Neuron (in vitro differentiated cells): ENCODE data around the gene NOL4L.

Source experiments
- H2AFZ ChIP-seq: one replicate; pipeline ENCODE4 v1.6.1; 2013; ENCODE audit warnings: low read depth, mild to moderate bottlenecking, inconsistent platforms, low read length, moderate library complexity
- H3K27me3 ChIP-seq: one replicate; pipeline ENCODE4 v1.6.1; 2013; ENCODE audit warnings: low read length; ENCODE audit not compliant: insufficient read depth
- H3K36me3 ChIP-seq: one replicate; pipeline ENCODE4 v1.6.1; 2013; ENCODE audit warnings: low read length; ENCODE audit not compliant: insufficient read depth
- H3K4me1 ChIP-seq: one replicate; pipeline ENCODE4 v1.6.1; 2013; ENCODE audit warnings: low read length; ENCODE audit not compliant: insufficient read depth
- H3K4me3 ChIP-seq: 2 replicates; pipeline ENCODE4 v1.5.1; 2013; ENCODE audit warnings: mild to moderate bottlenecking, low read length, moderate library complexity
- H3K9me3 ChIP-seq: one replicate; pipeline ENCODE4 v1.6.1; 2013; ENCODE audit warnings: low read length

Gene NOL4L

DNA sequence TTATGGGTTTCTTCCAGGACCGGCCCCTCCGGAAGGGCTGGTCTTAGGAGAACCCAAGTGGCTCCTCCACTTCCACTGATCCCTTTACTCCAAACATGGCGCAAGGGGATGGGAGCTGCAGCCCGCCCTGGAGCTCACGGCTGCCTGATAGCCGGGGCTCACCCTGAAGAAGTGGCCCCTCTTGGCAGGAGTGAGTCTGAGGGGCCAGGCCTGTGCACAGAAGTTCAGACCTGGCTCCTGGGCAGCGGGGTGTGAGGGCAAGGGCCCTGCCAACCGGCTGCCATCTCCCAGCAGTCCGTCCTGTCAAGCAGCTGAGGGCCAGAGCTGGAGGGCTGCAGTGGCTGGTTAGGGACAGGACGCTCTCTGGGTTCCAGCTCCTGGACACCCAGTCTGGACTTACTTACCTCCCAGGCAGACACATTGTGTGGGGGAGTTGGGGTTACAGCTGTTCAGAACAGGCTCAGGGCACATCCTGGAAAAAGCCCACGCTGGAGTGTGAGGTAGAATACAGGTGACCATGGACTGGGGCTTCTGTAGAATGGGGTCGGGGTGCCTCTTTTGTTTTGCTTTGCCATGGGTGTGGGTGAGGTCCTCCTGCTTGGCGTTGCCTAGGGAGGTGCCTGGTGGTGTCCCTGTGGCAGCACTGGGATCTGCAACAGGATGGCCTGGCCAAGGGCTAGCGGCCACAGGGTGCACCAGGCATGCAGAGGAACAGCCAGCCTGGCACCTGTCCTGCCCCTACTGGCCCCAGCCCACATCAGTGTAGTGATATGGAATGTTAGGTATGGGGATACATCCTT is 138.6 kb downstream of the NOL4L start:
- Histone ChIP-seq H3K4me3 (no peak overlapping the region), H3K36me3 (peaks cover 90% of the 10 kb centered on the region), H3K9me3 (no peaks in the 10 kb centered on the region), H2AFZ (no peak overlapping the region), H3K4me1 (no peaks in the 10 kb centered on the region), H3K27me3 (no peaks in the 10 kb centered on the region)

DNA sequence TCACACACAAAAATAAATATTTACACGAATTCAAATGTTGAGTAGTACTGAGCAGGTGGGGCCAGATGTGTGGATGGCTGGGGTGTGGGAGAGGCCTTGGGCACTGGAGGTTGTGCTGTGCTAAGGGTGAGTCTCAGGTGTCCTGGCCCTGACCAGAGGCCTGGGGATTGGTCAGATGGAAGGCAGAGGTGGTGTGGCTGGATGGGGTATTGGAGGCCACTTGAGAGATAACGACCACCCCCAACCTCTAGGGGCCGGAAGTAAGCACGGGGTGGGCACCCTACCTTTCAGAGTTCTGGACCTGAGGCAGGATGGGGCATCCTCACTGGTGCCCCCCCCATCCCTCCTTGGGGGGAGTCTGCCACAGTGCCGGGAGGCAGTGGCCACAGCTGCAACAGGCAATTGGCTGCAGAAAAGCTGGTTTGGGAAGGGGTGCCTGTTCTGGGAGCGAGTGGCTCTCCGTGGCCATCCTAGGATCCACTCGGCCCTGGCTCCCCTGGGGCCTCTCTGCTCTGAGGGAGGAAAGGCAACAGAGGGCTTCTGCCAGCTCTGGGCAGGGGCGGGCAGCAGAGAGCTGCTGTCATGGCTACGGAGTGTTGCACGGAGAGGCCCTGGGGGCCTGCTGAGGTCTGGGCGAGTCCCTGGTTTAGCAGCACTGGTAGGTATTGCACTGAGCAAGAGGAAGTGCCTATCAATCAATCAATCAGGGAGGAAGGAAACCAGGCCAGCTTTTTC is 139.4 kb downstream of the NOL4L start:
- no peaks in the 10 kb centered on the region for H3K4me1 ChIP-seq
- H3K9me3 ChIP-seq: no peaks in the 10 kb centered on the region
- H3K36me3 ChIP-seq: peaks cover 87% of the 10 kb centered on the region
- no peaks in the 10 kb centered on the region for H3K27me3 ChIP-seq
- no peak overlapping the region for H2AFZ ChIP-seq
- no peak overlapping the region for H3K4me3 ChIP-seq

- H2AFZ ChIP-seq: no peak overlapping the region
- H3K9me3 ChIP-seq: no peaks in the 10 kb centered on the region
- H3K27me3 ChIP-seq: no peaks in the 10 kb centered on the region
- H3K4me1 ChIP-seq: no peaks in the 10 kb centered on the region
- H3K36me3 ChIP-seq: peaks cover 84% of the 10 kb centered on the region
- H3K4me3 ChIP-seq: no peak overlapping the region
Observed at GRCh38 chr20:32444474-32445220, 140.5 kb downstream of the NOL4L start.

DNA sequence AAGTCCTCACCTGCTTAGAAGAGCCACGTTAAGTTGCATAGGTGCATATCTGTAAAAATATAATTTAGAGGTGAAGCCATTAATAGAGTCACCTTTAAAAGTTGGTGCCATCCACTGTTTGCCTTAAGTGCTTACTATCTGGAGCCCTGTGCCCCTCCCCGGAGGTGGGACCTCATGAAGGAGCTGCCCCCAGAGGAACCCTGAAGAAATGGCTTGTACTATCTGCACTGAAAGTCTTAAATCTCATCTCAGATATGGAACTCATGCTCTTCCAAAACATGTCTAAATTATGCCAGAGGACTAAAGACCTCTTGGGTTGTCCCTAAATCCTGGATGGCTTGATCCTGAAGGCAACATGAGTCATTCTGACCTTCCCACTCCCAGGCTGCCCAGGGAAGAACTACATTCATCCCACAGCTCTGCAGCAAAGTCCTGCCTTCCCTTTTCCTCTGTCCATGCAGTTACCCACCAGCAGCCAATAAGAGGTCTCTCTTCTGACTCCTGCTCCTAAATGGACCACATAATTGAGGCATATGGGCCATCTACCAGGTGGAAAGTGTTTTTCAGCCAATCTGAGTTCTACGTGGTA is 141.7 kb downstream of the NOL4L start:
- H3K36me3 ChIP-seq: peaks cover 86% of the 10 kb centered on the region
- H3K9me3 ChIP-seq: no peaks in the 10 kb centered on the region
- H3K4me3 ChIP-seq: no peak overlapping the region
- H2AFZ ChIP-seq: no peak overlapping the region
- no peaks in the 10 kb centered on the region for H3K27me3 ChIP-seq
- H3K4me1 ChIP-seq: no peaks in the 10 kb centered on the region

DNA sequence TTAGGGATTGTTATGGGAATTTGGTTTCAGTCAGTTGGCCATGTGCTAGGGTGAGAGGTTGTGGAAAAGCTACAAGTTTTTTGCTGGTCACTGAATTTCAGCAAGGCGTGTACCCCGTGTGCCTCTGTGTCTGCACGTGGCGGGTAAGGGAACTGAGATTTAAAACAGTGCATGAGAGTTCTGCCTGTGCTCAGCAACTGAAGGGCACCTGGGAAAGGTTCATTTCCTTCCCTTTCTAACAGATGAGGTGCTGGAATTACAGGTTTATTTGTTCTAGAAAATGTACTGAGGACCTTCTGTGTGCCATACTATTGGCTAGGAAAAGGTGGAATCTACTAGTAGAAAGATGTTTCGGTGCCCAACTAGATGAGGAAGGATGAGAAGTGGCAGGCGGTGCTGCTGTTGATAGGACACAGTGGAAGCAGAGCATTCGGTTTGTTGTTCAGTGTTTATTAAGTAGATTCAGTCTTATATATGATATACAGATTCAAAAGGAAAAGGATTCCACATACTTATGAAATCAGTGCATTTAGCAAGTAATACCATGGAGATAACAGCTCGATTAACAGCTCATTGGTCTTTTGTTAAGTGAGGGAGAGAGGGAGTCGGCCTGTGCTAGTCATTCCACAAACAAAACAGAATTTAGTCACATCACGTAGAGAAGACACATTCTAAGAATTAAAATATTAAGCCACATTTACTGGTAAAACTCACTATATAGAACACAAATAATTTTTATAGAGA is 142.3 kb downstream of the NOL4L start:
- no peak overlapping the region for H3K4me3 ChIP-seq
- no peaks in the 10 kb centered on the region for H3K4me1 ChIP-seq
- H3K27me3 ChIP-seq: no peaks in the 10 kb centered on the region
- H3K36me3 ChIP-seq: peaks cover 84% of the 10 kb centered on the region
- no peak overlapping the region for H2AFZ ChIP-seq
- H3K9me3 ChIP-seq: no peaks in the 10 kb centered on the region

DNA sequence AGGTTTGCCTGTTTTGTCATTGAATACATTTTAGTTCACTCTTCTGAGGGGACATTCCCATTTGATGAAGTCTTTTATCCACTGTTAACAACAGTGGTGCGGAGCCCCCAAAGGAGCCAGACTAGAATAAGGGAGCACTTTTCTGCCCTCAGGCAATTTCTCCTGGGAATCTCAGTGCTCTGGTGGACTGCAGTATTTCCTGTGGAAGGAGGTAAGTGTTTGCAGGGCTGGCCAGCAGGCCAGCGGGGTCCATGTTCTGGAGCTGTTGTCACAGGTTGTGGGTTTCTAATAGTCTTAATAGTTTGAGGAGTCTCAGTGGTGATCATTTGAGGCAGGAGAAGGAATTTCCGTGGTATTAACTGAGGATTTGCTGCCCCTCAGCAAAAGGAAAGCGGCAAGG is 143.5 kb downstream of the NOL4L start:
- Histone ChIP-seq H3K4me1 (no peaks in the 10 kb centered on the region), H3K36me3 (peaks cover 86% of the 10 kb centered on the region), H3K27me3 (no peaks in the 10 kb centered on the region), H3K4me3 (no peak overlapping the region), H2AFZ (no peak overlapping the region), H3K9me3 (no peaks in the 10 kb centered on the region)

GRCh38 chr20:32440758-32441078 is 144.4 kb downstream of the NOL4L start:
- Histone ChIP-seq H3K4me3 (no peak overlapping the region), H3K36me3 (peaks cover 88% of the 10 kb centered on the region), H3K27me3 (no peaks in the 10 kb centered on the region), H3K4me1 (no peaks in the 10 kb centered on the region), H2AFZ (no peak overlapping the region), H3K9me3 (no peaks in the 10 kb centered on the region)

GRCh38 chr20:32440069-32440757 is 144.9 kb downstream of the NOL4L start:
- peaks cover 89% of the 10 kb centered on the region for H3K36me3 ChIP-seq

DNA sequence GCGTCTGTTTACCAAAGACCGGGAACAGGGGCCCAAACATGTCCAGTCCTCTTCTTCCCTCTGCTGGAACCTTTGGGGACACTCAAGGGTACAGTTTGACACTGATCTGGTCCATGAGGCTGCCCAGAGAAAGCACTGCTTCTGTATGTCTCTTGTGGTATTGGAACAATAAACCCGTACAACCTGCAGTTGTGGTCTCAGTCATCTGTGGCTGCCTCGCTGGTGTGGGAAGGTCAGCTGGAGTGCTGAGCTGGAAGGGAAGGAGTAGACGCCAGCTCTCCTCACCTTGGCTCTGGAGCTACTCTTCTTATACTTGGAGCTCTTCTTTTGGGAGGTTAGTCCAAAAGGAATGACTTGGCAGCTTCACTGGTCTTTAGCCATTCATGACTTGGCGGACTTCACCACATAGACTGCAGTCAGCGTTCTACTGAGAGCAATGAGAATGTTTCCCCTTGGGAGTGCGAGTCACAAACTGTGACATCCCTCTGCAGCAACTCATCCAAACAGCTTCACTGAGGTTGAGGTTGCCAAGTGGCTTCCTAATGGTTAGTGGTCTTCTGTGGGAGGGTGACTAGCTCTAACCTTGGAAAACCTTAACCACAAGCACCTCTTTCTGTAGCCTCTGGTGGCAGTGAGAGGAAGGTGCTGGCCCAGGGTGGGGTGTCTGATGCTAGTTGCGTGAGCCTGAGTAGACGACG is 145.9 kb downstream of the NOL4L start:
- Histone ChIP-seq H3K9me3 (no peaks in the 10 kb centered on the region), H3K4me3 (no peak overlapping the region), H2AFZ (no peak overlapping the region), H3K36me3 (peaks cover 89% of the 10 kb centered on the region), H3K4me1 (no peaks in the 10 kb centered on the region), H3K27me3 (no peaks in the 10 kb centered on the region)

More at GRCh38 chr20:32440069-32440757, 144.9 kb downstream of the NOL4L start:
- no peak overlapping the region for H3K4me3 ChIP-seq
- H3K4me1 ChIP-seq: no peaks in the 10 kb centered on the region
- no peak overlapping the region for H2AFZ ChIP-seq
- no peaks in the 10 kb centered on the region for H3K9me3 ChIP-seq
- H3K27me3 ChIP-seq: no peaks in the 10 kb centered on the region

GRCh38 chr20:32438331-32438858 is 146.7 kb downstream of the NOL4L start:
- H3K36me3 ChIP-seq: peaks cover 90% of the 10 kb centered on the region
- no peaks in the 10 kb centered on the region for H3K4me1 ChIP-seq
- H2AFZ ChIP-seq: no peak overlapping the region
- H3K4me3 ChIP-seq: no peak overlapping the region
- H3K9me3 ChIP-seq: no peaks in the 10 kb centered on the region
- H3K27me3 ChIP-seq: no peaks in the 10 kb centered on the region

DNA sequence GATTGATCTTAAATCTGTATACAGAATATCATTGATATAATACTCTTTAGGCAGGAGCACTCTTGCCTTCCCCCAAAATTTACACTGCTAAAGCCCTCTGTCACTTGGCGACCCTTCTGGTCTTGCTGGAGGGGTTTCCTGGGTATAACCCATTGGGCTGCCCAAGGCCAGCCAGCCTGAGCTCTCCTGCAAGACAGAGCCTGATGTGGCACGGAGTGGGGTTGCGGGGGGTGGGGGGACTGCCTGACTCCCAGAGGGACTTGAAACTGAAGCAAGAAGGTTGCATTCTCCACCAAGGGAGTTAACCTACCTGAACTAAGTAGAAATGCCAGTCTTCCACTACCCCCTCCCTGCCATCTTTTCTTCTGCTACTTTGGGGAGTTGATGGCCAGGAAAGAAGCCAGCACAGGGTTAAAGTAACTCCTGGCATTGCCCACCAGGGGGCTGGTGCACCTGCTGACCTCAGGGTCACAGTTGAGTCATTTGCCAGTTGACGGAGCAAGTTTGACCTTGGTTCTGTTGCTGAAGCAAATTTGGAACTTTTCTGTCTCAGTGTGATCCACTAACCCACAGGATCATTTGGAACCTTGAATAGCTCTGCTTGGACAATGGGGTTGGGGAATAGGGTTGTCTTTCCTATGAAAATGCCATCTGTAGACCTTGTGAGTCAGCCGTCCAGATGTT is 147.6 kb downstream of the NOL4L start:
- Histone ChIP-seq H3K4me3 (no peak overlapping the region), H3K36me3 (peaks cover 90% of the 10 kb centered on the region), H3K9me3 (no peaks in the 10 kb centered on the region), H3K27me3 (no peaks in the 10 kb centered on the region), H2AFZ (no peak overlapping the region), H3K4me1 (no peaks in the 10 kb centered on the region)
